ENCODE data around the gene KMT2B.

KMT2B gene

DNA sequence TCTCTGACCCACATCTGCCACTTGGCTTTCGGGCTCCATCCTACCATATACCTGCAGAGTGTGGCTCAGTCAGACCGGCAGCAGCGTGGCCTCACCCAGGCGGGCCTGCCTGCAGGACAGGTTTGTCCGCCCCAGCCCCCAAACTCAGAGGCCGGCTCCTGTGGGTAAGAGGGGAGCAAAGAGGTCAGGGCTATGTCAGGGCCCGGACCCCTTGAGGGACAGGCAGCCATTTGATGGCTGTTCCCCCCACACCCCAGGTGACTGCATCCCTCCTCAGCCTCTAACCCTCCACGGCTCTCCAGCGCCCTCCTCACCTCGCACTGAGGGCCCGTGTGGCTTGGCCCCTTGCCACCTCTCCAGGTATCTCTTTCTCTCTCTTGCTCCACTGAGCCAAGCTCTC, 25.8 kb upstream of the KMT2B start:
- H2AFZ ChIP-seq (ENCODE audit: low read length, unreplicated experiment) = no peak overlapping the region
- no peak overlapping the region for H3K27ac ChIP-seq (ENCODE audit: low read depth, low read length)
- H3K27me3 ChIP-seq (ENCODE audit: insufficient read depth, low read length) = no peaks in the 10 kb centered on the region
- no peaks in the 10 kb centered on the region for H3K36me3 ChIP-seq (ENCODE audit: insufficient read depth, low read length)
- no peaks in the 10 kb centered on the region for H3K79me2 ChIP-seq (ENCODE audit: control insufficient read depth, insufficient read depth, low read length, unreplicated experiment)
- no peak overlapping the region for H3K4me3 ChIP-seq (ENCODE audit: low read depth, low read length)
- no peaks in the 10 kb centered on the region for H3K4me1 ChIP-seq (ENCODE audit: control insufficient read depth, insufficient read depth, low read length, unreplicated experiment)

DNA sequence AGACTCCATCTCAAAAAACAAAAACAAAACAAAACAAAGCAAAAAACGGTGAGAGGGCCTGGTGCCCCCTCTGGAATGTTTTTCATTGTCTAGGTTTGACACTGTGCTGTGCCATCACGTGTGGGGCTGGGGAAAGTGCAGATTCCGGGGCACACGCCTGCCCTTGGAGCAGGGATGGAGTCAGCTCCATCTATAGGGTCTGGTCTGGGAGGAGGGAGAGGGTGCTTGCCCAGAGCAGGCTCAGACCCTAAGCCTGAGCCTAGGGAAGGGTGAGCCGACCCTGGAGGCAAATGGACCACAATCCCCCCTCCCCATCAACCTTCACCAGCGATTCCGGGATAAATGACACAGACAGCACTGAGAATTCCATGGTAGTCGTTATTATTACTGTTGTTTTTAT, 24.4 kb upstream of the KMT2B start:
- no peak overlapping the region for H3K4me3 ChIP-seq (ENCODE audit: low read depth, low read length)
- no peak overlapping the region for H2AFZ ChIP-seq (ENCODE audit: low read length, unreplicated experiment)
- H3K4me1 ChIP-seq (ENCODE audit: control insufficient read depth, insufficient read depth, low read length, unreplicated experiment) = no peaks in the 10 kb centered on the region
- H3K79me2 ChIP-seq (ENCODE audit: control insufficient read depth, insufficient read depth, low read length, unreplicated experiment) = no peaks in the 10 kb centered on the region
- no peaks in the 10 kb centered on the region for H3K36me3 ChIP-seq (ENCODE audit: insufficient read depth, low read length)
- no peak overlapping the region for H3K27ac ChIP-seq (ENCODE audit: low read depth, low read length)
- no peaks in the 10 kb centered on the region for H3K27me3 ChIP-seq (ENCODE audit: insufficient read depth, low read length)

DNA sequence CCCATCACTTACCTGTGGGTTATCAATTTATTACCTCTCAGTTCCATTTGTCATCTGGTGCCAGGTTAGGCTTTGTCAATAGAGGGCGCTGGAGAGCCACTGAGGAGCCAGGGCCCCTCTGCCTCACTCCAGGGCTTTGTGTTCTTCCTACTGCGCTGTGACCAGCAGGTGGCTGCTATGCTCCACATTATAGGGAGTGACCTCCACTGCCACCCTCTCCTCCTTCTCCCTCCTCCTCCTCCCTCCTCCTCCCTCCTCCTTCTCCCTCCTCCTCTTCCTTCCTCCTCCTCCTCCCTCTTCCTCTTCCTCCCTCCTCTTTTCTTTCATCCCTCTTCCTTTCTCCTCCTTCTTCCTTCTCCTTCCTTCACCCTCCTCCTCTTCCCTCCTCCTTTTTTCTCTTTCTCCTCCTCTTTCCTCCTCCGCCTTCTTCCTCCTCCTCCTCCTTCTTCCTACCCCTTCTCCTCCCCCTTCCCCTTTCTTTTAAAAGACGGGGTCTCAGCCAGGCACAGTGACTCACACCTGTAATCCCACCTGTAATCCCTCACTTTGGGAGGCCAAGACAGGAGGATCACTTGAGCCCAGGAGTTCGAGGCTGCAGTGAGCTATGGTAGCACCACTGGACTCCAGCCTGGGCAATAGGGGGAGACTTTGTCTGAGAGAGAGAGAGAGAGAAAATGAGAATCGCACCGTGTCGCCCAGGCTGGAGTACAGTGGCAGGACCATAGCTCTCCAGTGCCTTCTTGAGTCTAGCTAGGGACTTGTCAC, 23.8 kb upstream of the KMT2B start:
- H3K79me2 ChIP-seq (ENCODE audit: control insufficient read depth, insufficient read depth, low read length, unreplicated experiment) = no peaks in the 10 kb centered on the region
- no peak overlapping the region for H3K27ac ChIP-seq (ENCODE audit: low read depth, low read length)
- H2AFZ ChIP-seq (ENCODE audit: low read length, unreplicated experiment) = no peak overlapping the region

DNA sequence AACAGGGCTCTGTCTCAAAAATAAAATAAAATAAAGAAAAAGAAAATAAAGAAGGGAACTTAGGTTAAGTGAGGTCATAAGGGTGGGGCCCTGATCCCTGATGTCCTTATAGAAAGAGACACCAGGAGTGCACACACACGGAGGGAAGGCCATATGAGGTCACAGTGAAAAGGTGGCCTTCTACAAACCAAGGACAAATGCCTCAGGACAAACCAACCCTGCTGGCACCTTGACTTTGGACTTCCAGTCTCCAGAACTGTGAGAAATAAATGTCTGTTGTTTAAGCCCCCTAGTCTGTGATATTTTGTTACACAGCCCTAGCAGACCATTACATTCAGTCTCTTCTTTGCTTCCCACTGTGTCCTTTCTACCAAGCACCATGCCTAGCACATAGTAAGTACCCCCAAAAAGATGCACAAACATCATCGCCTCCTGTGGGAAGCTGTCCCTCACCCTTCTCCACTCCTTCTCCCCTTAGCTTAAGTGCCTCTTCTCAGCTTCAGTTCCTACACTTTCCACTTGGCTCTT, 21.8 kb upstream of the KMT2B start:
- Histone ChIP-seq H3K27ac (ENCODE audit: low read depth, low read length) (no peak overlapping the region), H2AFZ (ENCODE audit: low read length, unreplicated experiment) (no peak overlapping the region), H3K36me3 (ENCODE audit: insufficient read depth, low read length) (no peaks in the 10 kb centered on the region), H3K4me1 (ENCODE audit: control insufficient read depth, insufficient read depth, low read length, unreplicated experiment) (no peaks in the 10 kb centered on the region), H3K79me2 (ENCODE audit: control insufficient read depth, insufficient read depth, low read length, unreplicated experiment) (no peaks in the 10 kb centered on the region), H3K4me3 (ENCODE audit: low read depth, low read length) (no peak overlapping the region), H3K27me3 (ENCODE audit: insufficient read depth, low read length) (no peaks in the 10 kb centered on the region)

More for the DNA sequence above, 23.8 kb upstream of the KMT2B start:
- Histone ChIP-seq H3K4me3 (ENCODE audit: low read depth, low read length) (no peak overlapping the region), H3K4me1 (ENCODE audit: control insufficient read depth, insufficient read depth, low read length, unreplicated experiment) (no peaks in the 10 kb centered on the region), H3K27me3 (ENCODE audit: insufficient read depth, low read length) (no peaks in the 10 kb centered on the region), H3K36me3 (ENCODE audit: insufficient read depth, low read length) (no peaks in the 10 kb centered on the region)

DNA sequence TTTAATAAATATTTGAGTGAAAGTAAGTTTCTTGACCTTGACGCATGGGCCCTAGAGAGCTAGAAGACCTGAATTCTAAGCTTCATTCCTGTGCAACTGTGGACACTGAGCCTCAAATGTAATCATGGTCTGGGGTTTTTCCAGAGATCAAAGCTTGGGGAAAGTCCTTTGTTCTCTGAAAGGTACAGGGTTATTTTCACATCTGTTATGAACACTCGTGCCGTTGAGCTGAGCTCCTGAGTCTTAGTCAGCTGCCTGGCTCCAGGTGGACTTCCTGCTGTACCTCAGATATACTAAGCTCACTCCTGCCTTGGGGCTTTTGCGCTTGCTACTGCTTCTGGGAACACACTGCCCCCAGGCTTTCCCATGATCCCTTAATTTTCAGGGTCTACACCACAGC, 21.0 kb upstream of the KMT2B start:
- H3K36me3 ChIP-seq (ENCODE audit: insufficient read depth, low read length) = no peaks in the 10 kb centered on the region
- H3K27ac ChIP-seq (ENCODE audit: low read depth, low read length) = no peak overlapping the region
- H3K4me1 ChIP-seq (ENCODE audit: control insufficient read depth, insufficient read depth, low read length, unreplicated experiment) = no peaks in the 10 kb centered on the region
- no peak overlapping the region for H2AFZ ChIP-seq (ENCODE audit: low read length, unreplicated experiment)
- no peaks in the 10 kb centered on the region for H3K79me2 ChIP-seq (ENCODE audit: control insufficient read depth, insufficient read depth, low read length, unreplicated experiment)
- H3K4me3 ChIP-seq (ENCODE audit: low read depth, low read length) = no peak overlapping the region
- H3K27me3 ChIP-seq (ENCODE audit: insufficient read depth, low read length) = no peaks in the 10 kb centered on the region

DNA sequence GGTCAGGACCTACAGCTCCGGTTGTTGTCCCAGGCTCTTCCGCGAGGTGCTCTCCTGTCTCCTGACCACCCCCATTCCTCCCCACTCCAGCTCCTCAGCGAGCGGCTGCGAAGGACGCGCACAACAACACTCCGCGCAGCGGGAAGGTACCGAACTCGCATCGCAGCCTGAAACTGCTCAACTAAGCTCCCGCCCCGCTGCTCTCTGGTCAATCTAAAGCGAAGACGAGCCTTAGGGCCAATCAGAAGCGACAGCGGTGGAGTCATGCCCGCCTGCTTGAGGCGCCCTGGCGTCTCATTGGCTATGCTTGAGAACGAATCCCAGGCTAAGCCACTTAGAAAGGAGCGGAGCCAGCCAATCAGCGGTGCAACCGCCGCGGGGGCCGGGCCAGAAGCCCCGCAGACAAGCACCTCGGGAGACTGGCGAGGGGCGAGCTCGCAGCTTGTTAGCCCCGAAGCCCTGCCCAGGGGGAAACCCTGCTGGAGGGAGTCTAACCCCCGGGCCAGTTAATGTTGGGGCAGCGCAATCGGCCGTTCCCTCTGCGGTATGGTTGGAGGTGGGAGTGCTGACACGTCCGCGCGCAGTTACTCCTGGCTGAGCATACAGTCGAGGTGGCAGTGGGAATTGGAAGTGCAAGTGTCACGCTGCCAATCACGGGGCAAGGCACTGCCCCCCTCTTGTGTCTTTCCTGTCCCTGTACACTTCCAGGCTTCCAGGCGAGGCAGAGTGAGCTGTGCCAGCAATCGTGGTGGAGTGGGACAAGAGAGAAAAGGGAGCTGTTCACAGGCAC, 15.4 kb upstream of the KMT2B start:
- no peaks in the 10 kb centered on the region for H3K27me3 ChIP-seq (ENCODE audit: insufficient read depth, low read length)
- H3K4me3 ChIP-seq (ENCODE audit: low read depth, low read length) = peak overlapping the region; percentile 74
- peak overlapping the region; percentile 91 for H2AFZ ChIP-seq (ENCODE audit: low read length, unreplicated experiment)
- H3K4me1 ChIP-seq (ENCODE audit: control insufficient read depth, insufficient read depth, low read length, unreplicated experiment) = no peaks in the 10 kb centered on the region
- no peak overlapping the region for H3K27ac ChIP-seq (ENCODE audit: low read depth, low read length)
- no peaks in the 10 kb centered on the region for H3K36me3 ChIP-seq (ENCODE audit: insufficient read depth, low read length)
- H3K79me2 ChIP-seq (ENCODE audit: control insufficient read depth, insufficient read depth, low read length, unreplicated experiment) = no peaks in the 10 kb centered on the region

DNA sequence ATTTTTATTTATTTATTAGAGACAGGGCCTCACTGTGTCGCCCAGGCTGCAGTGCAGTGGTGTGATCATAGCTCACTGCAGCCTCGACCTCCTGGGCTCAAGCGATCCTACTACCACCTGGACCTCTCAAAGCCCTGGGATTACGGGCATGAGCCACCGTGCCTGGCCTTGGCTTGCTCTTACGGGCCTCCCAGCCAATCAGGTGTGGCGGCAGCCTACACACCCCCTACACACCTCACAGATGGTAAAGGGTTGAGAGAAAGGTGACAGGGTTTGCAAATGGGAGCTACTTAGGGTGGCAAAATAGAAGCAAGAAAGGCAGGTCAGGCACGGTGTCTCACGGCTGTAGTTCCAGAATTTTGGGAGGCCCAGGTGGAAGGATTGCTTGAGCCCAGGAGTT, 14.5 kb upstream of the KMT2B start:
- no peak overlapping the region for H3K27ac ChIP-seq (ENCODE audit: low read depth, low read length)
- no peaks in the 10 kb centered on the region for H3K4me1 ChIP-seq (ENCODE audit: control insufficient read depth, insufficient read depth, low read length, unreplicated experiment)
- H3K36me3 ChIP-seq (ENCODE audit: insufficient read depth, low read length) = no peaks in the 10 kb centered on the region
- H3K27me3 ChIP-seq (ENCODE audit: insufficient read depth, low read length) = no peaks in the 10 kb centered on the region
- H2AFZ ChIP-seq (ENCODE audit: low read length, unreplicated experiment) = no peak overlapping the region
- H3K4me3 ChIP-seq (ENCODE audit: low read depth, low read length) = no peak overlapping the region
- H3K79me2 ChIP-seq (ENCODE audit: control insufficient read depth, insufficient read depth, low read length, unreplicated experiment) = no peaks in the 10 kb centered on the region

DNA sequence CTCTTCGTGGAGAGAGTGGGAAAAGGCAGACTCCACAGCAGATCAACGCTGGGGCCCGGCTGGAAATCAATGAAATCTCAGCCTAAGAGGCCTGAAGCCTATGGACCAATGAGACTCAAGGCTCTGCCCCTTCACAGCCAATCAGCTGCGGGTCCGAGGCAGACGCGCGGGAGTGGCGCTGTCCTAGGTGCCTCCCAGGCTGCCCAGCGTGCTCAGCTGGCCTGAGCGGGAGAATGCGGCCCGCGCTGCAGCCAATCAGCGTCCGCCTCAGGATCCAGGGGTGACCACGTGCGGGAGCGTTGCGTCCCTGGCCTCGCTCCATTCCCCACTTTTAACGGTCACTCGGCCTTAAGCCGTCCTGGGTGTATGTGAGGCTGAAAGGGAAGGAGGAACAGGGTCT, 13.6 kb upstream of the KMT2B start, which contains the start of gene ZBTB32:
ZBTB32 (plus strand) TSS at position 341 of the 400 bp plus-strand sequence. CDS start 10,069 bp downstream, outside the sequence.
- H3K4me1 ChIP-seq (ENCODE audit: control insufficient read depth, insufficient read depth, low read length, unreplicated experiment) = no peaks in the 10 kb centered on the region

DNA sequence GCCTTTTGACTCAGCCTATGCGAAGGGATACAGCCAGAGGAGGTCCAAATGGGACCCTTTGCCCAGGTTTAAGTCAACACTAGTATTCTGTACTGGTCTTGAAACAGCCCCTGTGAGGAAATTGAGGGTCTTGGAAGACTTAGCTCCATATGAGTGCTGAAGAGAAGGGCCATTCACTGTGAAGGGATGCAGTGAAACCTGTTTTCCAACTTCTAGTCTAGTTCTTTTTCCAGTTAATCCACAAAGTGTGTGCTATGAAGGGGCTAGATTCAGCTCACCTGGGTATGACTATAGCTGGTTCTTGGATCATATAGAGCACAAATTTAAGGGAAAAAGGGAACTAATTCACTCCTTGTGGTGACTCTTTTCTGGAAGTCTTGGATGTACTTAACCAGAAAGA, 9.4 kb upstream of the KMT2B start:
- no peak overlapping the region for H3K4me3 ChIP-seq (ENCODE audit: low read depth, low read length)
- no peaks in the 10 kb centered on the region for H3K36me3 ChIP-seq (ENCODE audit: insufficient read depth, low read length)
- no peaks in the 10 kb centered on the region for H3K79me2 ChIP-seq (ENCODE audit: control insufficient read depth, insufficient read depth, low read length, unreplicated experiment)
- H3K4me1 ChIP-seq (ENCODE audit: control insufficient read depth, insufficient read depth, low read length, unreplicated experiment) = peaks cover 5% of the 10 kb centered on the region
- H2AFZ ChIP-seq (ENCODE audit: low read length, unreplicated experiment) = no peak overlapping the region
- no peaks in the 10 kb centered on the region for H3K27me3 ChIP-seq (ENCODE audit: insufficient read depth, low read length)
- no peak overlapping the region for H3K27ac ChIP-seq (ENCODE audit: low read depth, low read length)

More for the DNA sequence above, 13.6 kb upstream of the KMT2B start, which contains the start of gene ZBTB32:
- Histone ChIP-seq H3K27me3 (ENCODE audit: insufficient read depth, low read length) (no peaks in the 10 kb centered on the region), H3K36me3 (ENCODE audit: insufficient read depth, low read length) (no peaks in the 10 kb centered on the region), H3K79me2 (ENCODE audit: control insufficient read depth, insufficient read depth, low read length, unreplicated experiment) (no peaks in the 10 kb centered on the region), H3K4me3 (ENCODE audit: low read depth, low read length) (no peak within 1 kb of the TSS), H2AFZ (ENCODE audit: low read length, unreplicated experiment) (no peak within 1 kb of the TSS), H3K27ac (ENCODE audit: low read depth, low read length) (no peak within 1 kb of the TSS)

DNA sequence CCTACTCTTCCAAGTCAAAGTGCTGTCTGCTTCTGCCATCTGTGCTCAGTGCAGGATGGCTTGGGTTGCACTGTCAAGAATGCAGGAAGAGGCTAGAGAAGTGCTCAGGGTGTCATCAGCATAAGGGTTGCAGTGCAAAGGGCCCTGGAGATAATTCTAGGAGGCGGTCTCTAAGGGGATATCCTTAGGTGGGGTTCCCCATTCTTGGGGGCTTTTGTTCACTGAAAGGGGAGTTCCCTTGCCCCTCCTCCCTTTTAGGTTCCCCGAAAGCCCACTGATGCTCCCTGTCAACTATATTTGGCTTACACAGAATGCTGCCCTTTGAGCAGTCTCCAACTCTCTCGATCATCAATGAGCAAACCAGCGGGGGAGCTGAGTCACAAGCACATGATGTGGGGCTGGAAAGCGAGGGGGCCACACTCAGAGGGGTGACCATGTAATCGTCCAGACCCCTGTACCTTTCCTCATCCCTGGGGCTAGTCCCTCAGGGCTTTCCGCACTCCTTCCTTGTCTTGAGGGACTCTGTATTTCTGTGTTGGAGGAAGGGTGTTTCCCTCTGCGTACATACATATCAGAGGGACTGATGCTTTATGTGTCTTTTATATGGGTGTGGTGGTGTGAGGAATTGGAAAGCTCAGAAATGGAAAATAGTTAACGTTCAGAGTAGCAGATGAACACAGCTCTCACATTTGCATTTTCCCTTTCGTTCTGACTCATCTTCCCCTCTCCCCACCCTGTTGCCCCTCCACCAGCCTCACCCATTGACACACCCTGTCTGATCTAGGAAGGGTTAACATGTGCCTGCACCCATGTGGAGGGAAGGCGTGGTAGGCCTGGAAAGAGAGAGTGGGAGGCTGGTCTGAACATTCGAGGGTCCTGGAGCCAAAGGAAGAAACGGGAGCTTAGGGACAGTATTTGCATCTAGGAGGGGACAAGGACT, 6.7 kb upstream of the KMT2B start:
- Histone ChIP-seq H3K36me3 (ENCODE audit: insufficient read depth, low read length) (no peaks in the 10 kb centered on the region), H3K79me2 (ENCODE audit: control insufficient read depth, insufficient read depth, low read length, unreplicated experiment) (no peaks in the 10 kb centered on the region), H3K27ac (ENCODE audit: low read depth, low read length) (0 out of 2 replicates have a peak overlapping the region, but pooled peaks have one; percentile 48), H2AFZ (ENCODE audit: low read length, unreplicated experiment) (no peak overlapping the region), H3K27me3 (ENCODE audit: insufficient read depth, low read length) (no peaks in the 10 kb centered on the region), H3K4me3 (ENCODE audit: low read depth, low read length) (no peak overlapping the region), H3K4me1 (ENCODE audit: control insufficient read depth, insufficient read depth, low read length, unreplicated experiment) (peaks cover 9% of the 10 kb centered on the region)
